ENCODE results near the gene NCKAP5L. TPM values are rescaled to one million over a fixed set of nuclear protein-coding genes. Genes with fewer than 3 reads are reported as not detected.

The NCKAP5L gene
- total RNA-seq, 1 experiment from 2014 or later: 14.3 TPM

Other genes with a start within 250 kb of the NCKAP5L start
- 0.17 and 0.30 TPM in 2 replicates for gene FAM186B, start 222.8 kb downstream of the NCKAP5L start, total RNA-seq (2014; rRNA removed; shearing (Covaris generic))
- 5.3 and 5.9 TPM in 2 replicates for gene PRPF40B, start 204.9 kb downstream of the NCKAP5L start, total RNA-seq (2014; rRNA removed; shearing (Covaris generic))
- gene FMNL3, start 121.0 kb downstream of the NCKAP5L start, total RNA-seq (2014; rRNA removed; shearing (Covaris generic)): 41.9 and 51.7 TPM in 2 replicates
- 379 and 454 TPM in 2 replicates for gene TMBIM6, start 86.9 kb downstream of the NCKAP5L start, total RNA-seq (2014; rRNA removed; shearing (Covaris generic))
- 4.7 and 6.4 TPM in 2 replicates for gene BCDIN3D, start 14.7 kb upstream of the NCKAP5L start, total RNA-seq (2014; rRNA removed; shearing (Covaris generic))
- gene FAIM2, start 75.5 kb upstream of the NCKAP5L start, total RNA-seq (2014; rRNA removed; shearing (Covaris generic)): 0.34 TPM in 1 of 2 replicates, not detected in the other
- not detected in 2 replicates for gene AQP2, start 122.3 kb upstream of the NCKAP5L start, total RNA-seq (2014; rRNA removed; shearing (Covaris generic))
- gene AQP5, start 133.5 kb upstream of the NCKAP5L start, total RNA-seq (2014; rRNA removed; shearing (Covaris generic)): not detected in 2 replicates
- 0.11 TPM in 1 of 2 replicates, not detected in the other for gene AQP6, start 144.5 kb upstream of the NCKAP5L start, total RNA-seq (2014; rRNA removed; shearing (Covaris generic))
- 223 and 292 TPM in 2 replicates for gene RACGAP1, start 197.1 kb upstream of the NCKAP5L start, total RNA-seq (2014; rRNA removed; shearing (Covaris generic))
- gene ASIC1, start 229.2 kb upstream of the NCKAP5L start, total RNA-seq (2014; rRNA removed; shearing (Covaris generic)): not detected in 2 replicates

Measured in Daoy (cell line).